ENCODE results near the gene ACTL6B.

DNA sequence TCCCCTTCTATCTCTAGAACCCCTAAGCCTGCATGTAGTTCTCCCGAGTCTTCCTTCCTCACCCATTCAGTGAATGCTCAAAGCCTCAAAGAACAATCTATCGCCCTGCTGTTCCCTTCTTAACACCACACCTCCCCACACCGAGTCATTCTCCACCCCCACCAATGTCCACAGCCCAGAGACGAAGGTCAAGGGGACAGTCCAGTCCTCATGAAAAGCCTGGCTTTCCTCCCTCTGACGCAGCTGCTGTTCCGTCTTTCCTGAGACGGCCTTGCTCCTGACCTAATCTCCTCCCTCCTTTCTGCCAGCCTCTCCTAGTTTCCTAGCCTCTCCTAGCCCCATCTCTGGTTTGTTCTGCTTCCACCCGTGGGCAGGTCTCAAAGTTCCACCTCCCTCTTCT is 34.7 kb downstream of the ACTL6B start:
- TF ChIP-seq CTCF (IDR thresholded peaks at IDR 0.05) (no peak), POLR2A (IDR thresholded peaks at IDR 0.05) (no peak)
